Left forelimb (tissue), 1 donor: ENCODE data around the gene SLC17A4.
"Not testable (repeated sequence)": the region's sequence is repeated elsewhere in the genome, so short reads cannot be mapped to it uniquely, and the experiment has no call there.

ENCODE experiments used
- DNase-seq: peaks from one replicate; pipeline ENCODE4 v3.0.0-alpha.2; 2018; ENCODE audit warnings: low spot score

The SLC17A4 gene, protein sequence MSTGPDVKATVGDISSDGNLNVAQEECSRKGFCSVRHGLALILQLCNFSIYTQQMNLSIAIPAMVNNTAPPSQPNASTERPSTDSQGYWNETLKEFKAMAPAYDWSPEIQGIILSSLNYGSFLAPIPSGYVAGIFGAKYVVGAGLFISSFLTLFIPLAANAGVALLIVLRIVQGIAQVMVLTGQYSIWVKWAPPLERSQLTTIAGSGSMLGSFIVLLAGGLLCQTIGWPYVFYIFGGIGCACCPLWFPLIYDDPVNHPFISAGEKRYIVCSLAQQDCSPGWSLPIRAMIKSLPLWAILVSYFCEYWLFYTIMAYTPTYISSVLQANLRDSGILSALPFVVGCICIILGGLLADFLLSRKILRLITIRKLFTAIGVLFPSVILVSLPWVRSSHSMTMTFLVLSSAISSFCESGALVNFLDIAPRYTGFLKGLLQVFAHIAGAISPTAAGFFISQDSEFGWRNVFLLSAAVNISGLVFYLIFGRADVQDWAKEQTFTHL

DNA sequence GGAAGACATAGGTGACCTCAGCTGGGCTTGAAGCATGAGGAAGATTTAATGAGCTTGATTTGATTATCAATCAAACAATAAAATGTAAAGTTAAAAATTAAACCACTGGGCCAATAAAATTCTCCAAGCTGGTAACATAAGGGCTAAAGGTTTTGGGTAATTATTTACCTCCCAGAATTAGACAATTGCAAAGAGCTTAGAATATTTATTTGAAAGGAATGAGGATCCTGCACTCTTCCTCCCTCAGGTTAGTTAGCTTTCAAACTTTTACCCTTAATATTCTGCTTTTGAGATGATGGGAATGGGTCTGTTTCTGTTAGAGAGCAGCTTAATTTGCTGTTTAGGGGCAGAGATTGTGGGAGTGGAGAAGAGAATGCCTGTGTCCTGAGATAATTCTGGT, at the start of gene SLC17A4:
Gene SLC17A4, plus strand, starts transcription at position 208 of the 400 bp plus-strand sequence. CDS start 7,221 bp downstream, outside the sequence.
- DNase-seq, result no peak

DNA sequence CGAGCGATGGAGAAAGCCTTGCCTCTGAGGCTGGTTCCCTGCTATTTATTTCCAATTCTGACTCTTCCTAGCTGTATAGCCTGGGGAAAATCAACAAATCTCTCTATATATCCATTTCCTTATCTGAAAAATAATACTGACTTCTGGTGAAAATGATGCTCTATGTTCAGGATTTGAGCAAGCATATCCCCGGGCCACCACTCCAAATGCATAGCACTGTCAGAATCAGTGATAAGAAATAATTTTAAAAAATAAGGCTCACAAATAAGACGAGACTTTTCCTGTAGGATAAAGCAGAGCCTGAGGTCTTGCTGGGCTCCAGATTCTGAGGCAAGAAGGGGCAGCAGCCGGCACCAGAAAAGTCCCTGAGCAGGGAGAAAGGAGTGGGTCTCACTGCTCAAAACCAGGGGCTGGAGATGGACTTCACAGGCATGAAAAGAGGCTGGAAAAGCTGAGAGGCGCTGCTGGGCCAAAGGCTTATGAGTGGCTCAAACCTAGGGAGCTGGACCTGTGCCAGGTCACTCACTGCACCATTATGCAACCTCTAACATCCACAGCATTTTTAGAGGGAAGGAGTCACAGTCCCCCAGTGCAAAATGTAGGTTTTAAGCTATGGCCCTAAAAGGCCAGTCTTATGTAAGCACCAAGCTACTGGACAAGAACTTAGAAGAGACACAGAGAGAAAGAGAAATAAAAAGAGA, 48.1 kb upstream of the SLC17A4 start:
- DNase-seq, result no peak

DNA sequence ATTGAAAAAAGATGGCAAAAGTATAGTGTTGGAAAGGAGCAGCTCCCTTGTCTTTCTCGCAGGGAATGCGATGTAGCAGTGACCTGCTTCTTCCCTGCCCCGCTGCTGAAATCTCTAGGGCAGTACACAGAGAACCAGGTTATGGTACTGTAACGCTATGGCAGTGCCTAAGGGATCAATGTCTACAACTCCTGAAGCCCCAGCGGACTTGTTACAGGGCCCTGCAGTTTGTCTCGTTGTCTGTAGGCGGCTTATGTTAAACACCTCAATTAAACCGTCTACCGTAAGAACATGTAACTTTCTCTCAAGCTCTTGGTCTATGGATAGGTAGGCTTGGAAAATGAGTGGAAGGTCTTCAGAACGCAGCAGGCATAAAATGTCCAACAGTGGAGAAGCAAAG, 44.8 kb upstream of the SLC17A4 start:
- DNase-seq, result no peak

DNA sequence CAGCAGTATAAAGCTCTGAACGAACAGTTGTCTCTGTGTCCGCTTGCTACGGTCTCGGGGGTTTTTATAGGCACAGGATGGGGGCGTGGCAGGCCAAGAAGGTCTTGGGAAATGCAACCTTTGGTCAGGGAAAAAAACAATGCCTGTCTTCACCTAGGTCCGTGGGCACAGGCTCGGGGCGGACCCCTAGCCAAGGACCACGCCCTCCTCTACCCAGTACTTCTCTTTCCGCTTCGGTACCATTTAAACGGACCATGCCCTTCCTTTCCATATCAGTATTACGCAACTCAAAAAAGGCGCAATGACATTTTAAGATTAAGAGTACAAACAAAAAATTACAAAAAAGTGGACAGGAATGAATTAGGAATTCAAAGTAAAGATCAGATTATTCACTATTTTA, 44.3 kb upstream of the SLC17A4 start:
- no peak for DNase-seq

DNA sequence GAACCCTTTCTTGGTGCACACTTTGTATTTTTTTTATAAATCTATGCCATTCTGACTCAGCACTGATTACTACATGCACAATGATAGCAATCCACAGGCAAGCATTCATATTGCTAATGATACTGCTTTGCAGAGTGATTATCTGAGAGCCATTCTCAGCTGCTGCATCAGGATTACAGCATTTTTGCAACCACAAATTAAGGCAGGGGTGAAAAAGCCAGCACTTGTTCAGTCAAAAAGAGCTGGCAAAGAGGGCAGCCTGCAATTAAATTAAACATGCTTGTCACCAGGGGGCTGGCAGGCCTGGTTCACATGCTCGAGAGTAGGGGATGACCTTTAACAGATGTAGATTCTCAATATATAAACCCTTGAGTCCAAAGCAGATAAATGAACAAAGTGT, 40.7 kb upstream of the SLC17A4 start:
- no peak for DNase-seq

DNA sequence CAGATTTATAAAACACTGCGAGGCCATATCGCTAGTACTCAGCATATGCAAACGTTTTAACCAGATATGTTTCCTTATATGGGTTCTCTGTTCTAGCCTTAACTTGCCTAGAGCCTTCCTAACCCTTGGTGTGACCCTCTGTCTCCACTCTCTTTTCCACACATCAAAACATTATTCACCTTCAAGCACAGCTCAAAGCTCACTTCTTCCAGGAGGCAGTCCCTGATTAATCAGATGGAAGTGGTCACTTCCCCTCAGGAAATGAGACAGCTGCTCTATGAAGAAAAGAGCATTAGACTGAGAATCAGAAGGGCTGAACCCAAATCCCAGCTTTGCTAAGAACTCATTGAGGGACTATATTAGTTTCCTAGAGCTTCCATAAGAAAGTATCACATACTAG, 39.8 kb upstream of the SLC17A4 start:
- no peak for DNase-seq

DNA sequence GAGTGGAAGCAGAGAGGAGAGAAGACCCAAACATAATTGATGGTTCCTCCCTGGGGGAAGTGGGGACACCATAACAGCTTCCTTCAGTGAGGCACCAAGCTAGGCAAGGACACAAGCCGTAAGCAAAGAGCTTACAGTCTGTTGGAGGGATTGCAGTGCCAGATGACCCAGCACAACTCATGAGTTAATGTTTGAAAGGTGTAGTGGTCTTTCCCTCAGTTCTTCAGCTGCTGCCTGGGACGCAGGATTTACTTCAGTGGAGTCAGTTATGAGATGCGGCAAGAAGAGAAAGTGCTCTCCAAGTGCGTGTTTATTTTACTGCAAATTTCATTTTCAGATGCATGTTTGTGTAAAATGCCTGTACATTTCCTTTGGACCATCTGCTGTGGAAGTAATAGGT, 38.7 kb upstream of the SLC17A4 start:
- no peak for DNase-seq

DNA sequence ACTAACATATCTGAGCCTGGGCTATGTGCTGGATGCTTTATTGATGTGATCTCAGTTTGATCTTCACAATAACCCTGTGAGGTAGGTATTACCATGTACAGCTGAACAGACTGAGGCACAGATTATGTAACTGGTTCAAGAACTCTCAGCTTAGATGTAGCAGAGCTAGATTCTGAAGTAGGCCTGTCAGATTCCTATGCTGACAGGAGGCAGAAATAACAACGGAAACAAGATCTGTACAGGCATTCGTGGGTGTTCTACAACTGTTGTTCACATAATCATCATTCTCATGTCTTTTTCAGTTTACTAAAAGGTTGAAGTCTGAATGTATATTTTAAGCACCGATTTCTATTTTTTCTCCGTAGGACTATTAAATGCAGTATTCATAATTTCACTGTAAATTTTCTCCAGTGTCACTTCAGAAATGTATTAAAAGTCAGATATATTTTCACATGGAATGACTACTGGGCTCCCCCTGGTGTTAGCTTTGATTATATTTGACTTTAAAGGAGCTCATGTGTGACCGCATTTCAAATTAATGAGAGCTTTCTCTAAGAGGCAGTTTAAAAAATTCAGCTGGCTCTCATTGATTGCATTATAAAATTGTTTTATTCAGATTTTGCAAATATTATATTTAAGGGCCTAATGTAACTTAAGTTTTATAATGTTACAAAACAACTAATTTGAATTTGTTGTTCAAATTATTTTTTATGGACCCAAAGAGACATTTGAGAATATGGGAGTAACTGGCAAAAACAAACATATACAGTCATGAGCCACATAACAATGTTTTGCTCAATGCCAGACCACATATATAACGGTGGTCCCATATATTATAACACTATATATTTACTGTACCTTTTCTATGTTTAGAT, 36.4 kb upstream of the SLC17A4 start:
- no peak for DNase-seq

DNA sequence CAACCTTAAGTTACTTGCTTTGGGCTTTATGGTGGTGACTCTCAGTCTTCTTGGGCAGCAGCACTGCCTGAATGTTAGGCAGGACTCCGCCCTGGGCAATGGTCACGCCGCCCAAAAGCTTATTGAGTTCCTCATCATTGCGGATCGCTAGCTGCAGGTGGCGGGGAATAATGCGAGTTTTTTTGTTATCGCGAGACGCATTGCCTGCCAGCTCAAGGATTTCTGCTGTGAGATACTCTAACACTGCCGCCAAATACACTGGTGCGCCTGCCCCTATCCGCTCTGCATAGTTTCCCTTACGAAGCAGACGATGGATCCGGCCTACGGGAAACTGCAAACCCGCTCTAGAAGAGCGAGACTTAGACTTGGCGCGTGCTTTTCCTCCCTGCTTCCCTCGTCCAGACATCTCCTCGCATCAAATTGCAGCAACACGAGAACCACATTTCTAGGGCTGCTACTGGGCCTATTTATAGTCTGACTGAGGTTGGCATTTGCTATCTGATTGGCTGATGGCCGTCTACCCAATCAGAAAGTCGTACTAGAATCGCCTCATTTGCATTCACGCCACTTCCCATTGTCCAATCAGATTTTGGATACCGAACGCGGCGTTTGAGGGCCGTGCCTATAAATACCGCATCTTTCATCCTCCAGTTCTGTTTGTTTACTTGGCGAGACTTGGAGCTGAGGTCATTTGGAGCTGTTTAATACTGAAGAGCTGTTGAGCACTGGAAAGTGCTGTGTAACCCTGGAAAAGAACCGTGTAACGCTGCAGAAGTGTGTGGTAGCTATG, 28.2 kb upstream of the SLC17A4 start:
- DNase-seq, result no peak

DNA sequence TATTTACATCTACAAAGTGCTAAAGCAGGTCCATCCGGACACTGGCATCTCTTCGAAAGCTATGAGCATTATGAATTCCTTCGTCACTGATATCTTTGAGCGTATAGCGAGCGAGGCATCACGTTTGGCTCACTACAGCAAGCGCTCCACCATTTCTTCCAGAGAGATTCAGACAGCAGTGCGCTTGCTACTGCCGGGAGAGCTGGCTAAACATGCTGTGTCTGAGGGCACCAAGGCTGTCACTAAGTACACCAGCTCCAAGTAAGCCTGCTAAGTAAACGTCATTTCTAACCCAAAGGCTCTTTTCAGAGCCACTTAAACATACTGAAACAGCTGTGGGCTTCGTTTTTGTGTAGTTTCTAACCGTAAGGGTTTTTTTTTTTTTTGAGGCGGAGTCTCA, 27.5 kb upstream of the SLC17A4 start:
- DNase-seq, result no peak

DNA sequence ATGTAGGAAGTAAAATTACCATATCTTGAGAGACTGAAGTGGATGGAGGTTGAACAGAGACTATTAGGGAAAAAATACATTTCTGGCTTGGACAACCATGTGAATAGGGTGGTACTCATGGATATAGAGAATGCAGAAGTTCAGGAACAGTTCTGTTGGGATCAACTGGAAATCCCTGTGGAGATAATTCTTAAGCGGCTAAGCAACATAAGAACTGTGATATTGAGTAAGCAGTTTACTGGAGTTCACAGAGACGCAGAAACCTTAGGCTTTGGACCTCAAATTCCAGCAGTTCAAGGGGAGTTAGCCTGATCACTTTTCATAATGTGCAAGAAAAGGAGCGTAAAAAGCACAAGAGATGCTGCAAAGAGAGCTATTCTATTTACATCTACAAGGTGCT, 23.6 kb upstream of the SLC17A4 start:
- DNase-seq, result no peak

DNA sequence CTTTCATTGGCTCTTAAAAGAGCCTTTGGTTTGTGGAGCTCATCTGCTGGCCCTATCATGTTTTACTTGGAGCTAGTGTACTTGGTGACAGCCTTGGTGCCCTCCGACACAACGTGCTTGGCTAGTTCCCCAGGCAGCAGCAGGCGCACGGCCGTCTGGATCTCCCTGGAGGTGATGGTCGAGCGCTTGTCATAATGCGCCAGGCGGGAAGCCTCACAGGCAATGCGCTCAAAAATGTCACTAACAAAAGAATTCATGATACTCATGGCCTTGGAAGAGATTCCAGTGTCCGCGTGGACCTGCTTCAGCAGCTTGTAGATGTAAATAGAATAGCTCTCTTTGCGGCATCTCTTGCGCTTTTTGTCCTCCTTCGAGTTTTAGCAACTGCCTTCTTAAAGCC, 22.8 kb upstream of the SLC17A4 start:
- no peak for DNase-seq

DNA sequence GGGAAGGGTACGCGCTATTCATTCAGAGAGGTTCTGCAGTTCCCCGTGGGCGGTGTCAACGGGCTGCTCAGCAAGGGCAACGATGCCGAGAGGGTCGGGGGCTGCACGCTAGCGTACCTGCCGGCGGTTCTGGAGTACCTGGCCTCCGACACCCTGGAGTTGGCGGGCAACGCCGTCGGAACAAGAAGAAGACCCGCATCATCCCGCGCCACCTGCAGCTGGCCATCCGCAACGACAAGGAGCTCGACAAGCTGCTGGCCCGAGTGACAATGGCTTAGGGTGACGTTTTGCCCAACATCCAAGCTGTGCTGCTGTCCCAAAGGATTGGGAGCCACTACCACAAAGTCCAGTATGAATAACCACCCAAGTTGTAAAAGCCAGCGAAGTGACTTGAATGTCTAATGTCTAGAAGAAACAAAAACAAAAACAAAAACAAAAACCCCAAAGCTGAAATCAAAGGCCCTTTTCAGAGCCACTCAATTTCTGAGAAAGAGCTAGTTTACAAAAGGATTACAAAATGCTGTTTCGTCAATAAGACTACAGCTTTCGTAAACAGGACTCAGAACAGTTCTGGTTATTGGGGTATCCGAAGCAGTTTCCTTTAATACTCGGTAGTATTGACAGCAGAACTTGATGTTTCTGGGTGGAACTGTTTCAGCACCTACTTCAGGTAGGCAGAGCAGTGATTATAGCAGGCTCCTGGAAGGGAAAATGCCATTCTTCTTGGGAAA, 21.9 kb upstream of the SLC17A4 start:
- no peak for DNase-seq

DNA sequence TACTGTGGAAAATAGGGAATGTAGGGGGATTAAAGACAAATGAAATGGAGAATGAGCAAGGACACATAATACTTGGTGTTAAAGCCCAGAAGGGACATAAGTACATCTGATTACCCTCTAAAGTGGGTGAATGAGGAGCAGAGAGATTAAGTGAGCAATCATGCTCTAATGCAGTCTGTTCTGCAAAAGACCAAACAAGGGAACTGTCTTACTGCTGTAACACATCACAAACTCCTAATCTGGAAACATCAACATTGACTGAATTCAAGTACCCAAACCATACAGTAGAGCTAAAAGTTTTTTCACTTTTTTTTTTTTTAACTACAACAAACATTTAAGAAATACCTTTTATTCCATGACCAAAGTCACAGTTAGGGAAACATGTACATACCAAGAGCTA, 19.3 kb upstream of the SLC17A4 start:
- DNase-seq, result no peak

DNA sequence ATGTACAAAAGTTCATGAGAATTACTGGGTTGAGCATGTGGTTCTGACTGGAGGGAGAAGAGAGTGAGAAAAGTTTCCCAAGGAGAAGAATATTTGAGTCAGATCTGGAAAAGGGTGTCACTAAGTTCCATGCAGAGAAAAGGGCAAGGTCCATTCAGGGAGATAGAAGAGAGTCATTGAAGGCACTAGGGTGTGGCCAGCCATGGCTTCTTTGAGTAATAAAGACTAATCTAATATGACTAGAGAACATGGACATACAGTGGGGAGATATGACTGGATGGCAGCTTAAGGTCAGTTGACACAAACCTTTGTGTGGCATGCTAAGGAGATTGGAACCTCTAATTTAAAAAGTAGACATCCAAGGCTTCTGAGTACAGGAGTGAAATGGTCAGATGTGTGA, 10.7 kb upstream of the SLC17A4 start:
- DNase-seq, result no peak

DNA sequence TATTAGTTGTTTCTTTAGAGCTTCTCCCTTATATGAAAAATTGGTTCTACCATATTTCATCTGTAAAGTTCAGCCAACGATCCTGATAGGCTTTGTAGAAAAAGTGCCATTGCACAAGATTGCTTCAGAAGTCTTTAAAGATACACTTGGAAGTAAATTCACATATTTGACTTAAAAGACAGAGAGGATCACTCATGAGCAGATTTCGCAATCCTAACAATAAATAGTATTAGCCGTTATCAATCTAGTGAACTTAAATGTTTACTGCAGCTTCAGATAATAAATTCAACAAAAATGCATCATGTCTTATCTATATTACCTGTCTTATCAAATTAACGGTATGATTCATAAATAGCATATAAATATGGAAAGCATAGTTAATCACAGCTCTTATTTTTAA, 8.7 kb upstream of the SLC17A4 start:
- no peak for DNase-seq

DNA sequence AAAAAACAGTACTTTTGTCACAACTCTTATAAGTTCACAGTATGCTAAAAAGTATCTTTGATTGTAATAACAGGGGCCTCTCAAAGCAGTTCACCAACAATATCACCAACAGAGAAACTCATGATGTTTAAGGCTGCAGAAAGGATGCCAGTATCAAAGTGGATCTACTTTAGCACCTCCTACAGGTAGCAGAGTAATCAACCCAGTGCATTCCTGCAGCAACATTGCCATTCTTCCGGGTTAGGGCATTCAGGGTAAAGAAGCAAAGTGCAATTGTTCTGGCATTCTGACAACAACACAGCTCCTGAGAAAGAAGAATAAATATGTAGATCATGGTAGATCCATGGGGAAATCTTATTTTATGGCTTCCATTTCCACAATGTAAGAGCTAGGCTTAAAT, 7.6 kb upstream of the SLC17A4 start:
- no peak for DNase-seq

DNA sequence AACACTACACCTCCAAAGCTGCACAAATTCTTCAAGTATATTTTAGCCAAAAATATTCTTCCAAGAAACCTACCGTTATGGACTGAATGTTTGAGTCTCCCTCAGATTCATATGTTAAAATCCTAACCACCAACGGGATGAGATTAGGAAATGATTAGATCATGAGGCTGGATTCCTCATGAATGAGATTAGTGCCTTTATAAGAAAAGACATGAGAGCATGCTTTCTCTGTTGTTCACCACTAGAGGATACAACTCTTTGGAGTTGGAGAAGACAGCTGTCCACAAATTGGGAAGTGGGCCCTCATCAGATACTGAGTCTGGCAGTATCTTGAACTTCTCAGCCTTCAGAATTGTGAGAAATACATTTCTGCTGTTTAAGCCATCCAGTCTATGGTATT, 7.1 kb upstream of the SLC17A4 start:
- DNase-seq, result no peak

DNA sequence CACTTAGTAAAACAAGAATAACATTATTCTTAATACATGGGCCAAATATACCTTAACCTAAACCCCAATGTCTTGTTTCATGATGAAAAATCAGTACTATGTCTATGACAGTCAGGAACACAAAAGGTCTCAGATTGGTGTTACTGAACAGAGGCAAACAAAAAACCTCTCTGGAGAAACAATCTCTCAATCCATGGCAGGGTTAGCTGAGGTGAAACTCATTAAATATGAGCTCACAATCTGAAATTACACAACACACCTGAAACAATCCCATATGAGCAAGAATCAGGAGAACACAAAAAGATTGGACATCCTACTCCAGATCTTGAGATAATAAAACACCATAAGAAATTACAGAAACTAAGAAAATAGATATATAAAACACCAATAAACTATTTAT, 6.5 kb upstream of the SLC17A4 start:
- DNase-seq, result no peak

DNA sequence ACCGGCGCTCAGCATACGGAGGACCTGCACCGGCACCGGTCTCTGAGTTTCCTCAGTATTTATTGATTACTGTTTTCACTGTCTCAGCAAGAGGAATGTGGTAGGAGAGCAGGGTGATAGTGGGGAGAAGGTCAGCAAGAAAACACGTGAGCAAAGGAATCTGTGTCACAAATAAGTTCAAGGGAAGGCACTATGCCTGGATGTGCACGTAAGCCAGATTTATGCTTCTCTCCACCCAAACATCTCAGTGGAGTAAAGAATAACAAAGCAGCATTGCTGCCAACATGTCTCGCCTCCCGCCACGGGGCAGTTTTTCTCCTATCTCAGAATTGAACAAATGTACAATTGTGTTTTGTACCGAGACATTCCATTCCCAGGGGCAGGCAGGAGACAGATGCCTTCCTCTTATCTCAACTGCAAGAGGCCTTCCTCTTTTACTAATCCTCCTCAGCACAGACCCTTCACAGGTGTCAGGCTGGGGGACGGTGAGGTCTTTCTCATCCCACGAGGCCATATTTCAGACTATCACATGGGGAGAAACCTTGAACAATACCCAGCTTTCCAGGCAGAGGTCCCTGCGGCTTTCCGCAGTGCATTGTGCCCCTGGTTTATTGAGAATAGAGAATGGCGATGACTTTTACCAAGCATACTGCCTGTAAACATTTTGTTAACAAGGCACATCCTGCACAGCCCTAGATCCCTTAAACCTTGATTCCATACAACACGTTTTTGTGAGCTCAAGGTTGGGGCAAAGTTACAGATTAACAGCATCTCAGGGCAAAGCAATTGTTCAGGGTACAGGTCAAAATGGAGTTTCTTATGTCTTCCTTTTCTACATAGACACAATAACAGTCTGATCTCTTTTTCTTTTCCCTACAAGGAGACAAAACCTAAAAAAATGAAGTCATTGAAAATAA, 5.7 kb upstream of the SLC17A4 start:
- not testable (repeated sequence) for DNase-seq
